Pancreas (tissue), 10 donors: Measurements from ENCODE around the gene ZNF385C. TPM values are rescaled to one million over a fixed set of nuclear protein-coding genes. Genes with fewer than 3 reads are reported as not detected.
A peak's percentile ranks its signal among the peaks of the same experiment; 100 is the strongest.

Experiments
- ATAC-seq, 4 donors: fragments of 200-7000 bp; cut with Tn5 transposase; one replicate each; pipeline versions ENCODE4 v1.8.0 to v1.9.1; 2020; ENCODE audit warnings: mild to moderate bottlenecking in 4 of 4, moderate library complexity in 4 of 4
- DNase-seq, 6 donors: peaks; one replicate each; pipeline ENCODE4 v3.0.0-alpha.2; 2020
- FAIRE-seq: peaks from 2 replicates; lab custom pipeline; 2012; peaks lifted over from hg19 to GRCh38; lab: Jason Lieb, UNC
- H3K27ac ChIP-seq, 4 donors: fragments of 200-600 bp; sonication (generic); 1 replicate in 3 of 4; 2 replicates in 1 of 4; pipeline versions ENCODE4 v1.5.0 to v1.8.0; 2020
- H3K27me3 ChIP-seq, 4 donors: fragments of 200-600 bp; one replicate each; pipeline ENCODE4 v1.8.0; 2021
- H3K36me3 ChIP-seq, 3 donors: fragments of 200-600 bp; sonication (generic) in 1 of 3; one replicate each; pipeline versions ENCODE4 v1.5.0 to v1.8.0; 2020 to 2021
- H3K4me1 ChIP-seq, 3 donors: fragments of 200-600 bp; one replicate each; pipeline ENCODE4 v1.8.0; 2021
- H3K4me3 ChIP-seq, 4 donors: fragments of 200-600 bp; sonication (generic) in 2 of 4; one replicate each; pipeline versions ENCODE4 v1.5.0 to v1.8.0; 2020 to 2021
- H3K9me3 ChIP-seq, 4 donors: fragments of 200-600 bp; one replicate each; pipeline ENCODE4 v1.8.0; 2021
- CTCF ChIP-seq, 4 donors: fragments of 200-600 bp; sonication (generic) in 3 of 4; IDR thresholded peaks; one replicate each; pipeline versions ENCODE4 v1.5.0 to v1.8.0; 2021; ENCODE audit warnings: antibody characterized with exemption in 4 of 4
- whole genome bisulfite sequencing, 2 donors: extraction: QIAGEN DNeasy Blood & Tissue Kit; methylation state at CpG; one replicate each; pipeline ENCODE4 v1.1.7; 2013; 5-methylcytosine and 5-hydroxymethylcytosine counted together
- intact Hi-C, 3 donors: fragments of 100-400 bp; cut with DNase I; formaldehyde crosslinking; loops; one replicate each; pipeline versions ENCODE4 v1.11.1 to v1.14.2; 2022
- polyA plus RNA-seq, 2 donors: library from polyadenylated mRNA; stranded (reverse); fragments of 200-250 nt; gene quantifications; one replicate each; pipeline ENCODE4 v1.2.3, GENCODE V29; 2013
- total RNA-seq, 6 donors: library from RNA; stranded (reverse); fragmentation: NEBNext Ultra II Directional in 4 of 6; extraction: Animal tissue kit (Norgen Biotek cat#: 25700) in 4 of 6; gene quantifications; one replicate each; pipeline versions ENCODE4 v1.2.1 to v1.2.4, GENCODE V29; 2021 to 2023
- donor health status: healthy with polysubstance abuse.
- donor health status: DM: no; HTN: no; CAD: no; lungs with moderate emphysema.
- donor health status: DM: no; HTN: no; CAD: no.
- donor health status: control.
- donor health status: control.
- donor health status: Bipolar disorder and iron deficiency.
- donor health status: DM: yes; HTN: yes; CAD: no.
- donor health status: DM: no; HTN: no; CAD: no.
- donor health status: DM: no; HTN: no; CAD: no.
- donor health status: DM: yes; HTN: yes; CAD: no.

The ZNF385C gene
- total and polyA plus RNA-seq, 8 donors = 0.67 to 2.6 (median 1.6) TPM

- DNase-seq (no peak), ATAC-seq (peak in 3 of 4 donors; percentile 35 to 42 (median 41)), FAIRE-seq (no peak)
- Histone ChIP-seq H3K36me3 (no peaks in the 10 kb centered on the region), H3K27ac (no peak overlapping the region), H3K9me3 (no peaks in the 10 kb centered on the region), H3K4me1 (no peaks in the 10 kb centered on the region), H3K4me3 (no peak overlapping the region), H3K27me3 (no peaks in the 10 kb centered on the region)
- intact Hi-C loops = no loop called here
- WGBS, 2 donors = 73 to 75% methylated on average over 4 of the region's 4 CpGs
- TF ChIP-seq CTCF (IDR thresholded peaks at IDR 0.05) = no peak
Measured at GRCh38 chr17:42009170-42009569, 89.1 kb downstream of the ZNF385C start.

- TF ChIP-seq CTCF (IDR thresholded peaks at IDR 0.05) = no peak
- peaks cover 0 to 11% (median 0%) of the 10 kb centered on the region in 3 donors for H3K4me1 ChIP-seq
Measured at GRCh38 chr17:42005166-42005565, 93.1 kb downstream of the ZNF385C start.

GRCh38 chr17:42002792-42003301 lies 95.4 kb downstream of the ZNF385C start:
- peak in 3 of 4 donors; percentile 27 to 56 (median 50) for ATAC-seq
- no peak overlapping the region for H3K4me3 ChIP-seq
- intact Hi-C loops = no loop called here

More at GRCh38 chr17:42005166-42005565, 93.1 kb downstream of the ZNF385C start:
- Histone ChIP-seq H3K27ac (no peak overlapping the region), H3K27me3 (no peaks in the 10 kb centered on the region), H3K4me3 (no peak overlapping the region), H3K36me3 (no peaks in the 10 kb centered on the region), H3K9me3 (no peaks in the 10 kb centered on the region)
- FAIRE-seq (no peak), ATAC-seq (no peak), DNase-seq (no peak)
- intact Hi-C loops = no loop called here
- 79 to 85% methylated on average over 1 of the region's 1 CpG for WGBS, 2 donors

GRCh38 chr17:42002175-42002791 lies 96.0 kb downstream of the ZNF385C start:
- Histone ChIP-seq H3K9me3 (no peaks in the 10 kb centered on the region), H3K27ac (no peak overlapping the region), H3K4me3 (no peak overlapping the region), H3K27me3 (no peaks in the 10 kb centered on the region), H3K36me3 (peaks cover 7 to 17% (median 8%) of the 10 kb centered on the region in 3 donors), H3K4me1 (peaks cover 0 to 11% (median 0%) of the 10 kb centered on the region in 3 donors)
- no peak for TF ChIP-seq CTCF (IDR thresholded peaks at IDR 0.05)
- WGBS, 2 donors = 85 to 91% methylated on average over 7 of the region's 7 CpGs
- no peak for DNase-seq
- no peak for FAIRE-seq
- ATAC-seq = no peak
- intact Hi-C loops = no loop called here

More at GRCh38 chr17:42002792-42003301, 95.4 kb downstream of the ZNF385C start:
- DNase-seq (no peak), FAIRE-seq (no peak)
- H3K27me3 ChIP-seq = no peaks in the 10 kb centered on the region
- H3K4me1 ChIP-seq = peaks cover 0 to 11% (median 0%) of the 10 kb centered on the region in 3 donors
- WGBS, 2 donors = 41 to 46% methylated on average over 3 of the region's 3 CpGs
- no peaks in the 10 kb centered on the region for H3K9me3 ChIP-seq
- peak overlapping the region in 1 of 4 donors; percentile 7 for H3K27ac ChIP-seq
- peaks cover 2 to 12% (median 6%) of the 10 kb centered on the region in 3 donors for H3K36me3 ChIP-seq
- TF ChIP-seq CTCF (IDR thresholded peaks at IDR 0.05) = no peak

- 84 to 95% methylated on average over 2 of the region's 2 CpGs for WGBS, 2 donors
Measured at GRCh38 chr17:42001729-42002128, 96.5 kb downstream of the ZNF385C start.

More at GRCh38 chr17:42001729-42002128, 96.5 kb downstream of the ZNF385C start:
- no peak for TF ChIP-seq CTCF (IDR thresholded peaks at IDR 0.05)
- no peak for DNase-seq
- ATAC-seq = no peak
- Histone ChIP-seq H3K9me3 (no peaks in the 10 kb centered on the region), H3K27me3 (no peaks in the 10 kb centered on the region), H3K27ac (no peak overlapping the region), H3K4me1 (peaks cover 0 to 11% (median 0%) of the 10 kb centered on the region in 3 donors), H3K36me3 (peaks cover 7 to 22% (median 12%) of the 10 kb centered on the region in 3 donors), H3K4me3 (no peak overlapping the region)
- FAIRE-seq = no peak
- intact Hi-C loops = no loop called here
